Endothelial cell of umbilical vein (primary cell): ENCODE measurements around the gene RAI1. TPM values are rescaled to one million over a fixed set of nuclear protein-coding genes. Genes with fewer than 3 reads are reported as not detected.

Experiments used
- BruUV-seq: library from RNA; stranded (reverse); fragments of 400-500 nt; replicated peaks from 2 replicates; lab custom pipeline; 2021; lab: Mats Ljungman, UMichigan
- CTCF ChIA-PET: fragments of 300-600, 350-600 bp; sonication (Branson Sonifier 250); formaldehyde crosslinking; loops from one replicate; lab custom pipeline; 2021; ENCODE audit warnings: antibody characterized with exemption, inconsistent platforms; lab: Charles Lee
- POLR2A ChIA-PET: fragments of 300-600, 350-600 bp; sonication (Branson Sonifier 250); formaldehyde crosslinking; loops from one replicate; lab custom pipeline; 2021; ENCODE audit warnings: antibody characterized with exemption, inconsistent platforms; lab: Charles Lee
- DNase-seq: peaks from one replicate; pipeline ENCODE4 v3.0.0-alpha.2; 2011; ENCODE audit warnings: low read depth, low spot score
- FAIRE-seq: peaks from 2 replicates; lab custom pipeline; 2011; peaks lifted over from hg19 to GRCh38; lab: Jason Lieb, UNC
- H2AFZ ChIP-seq: 2 replicates; pipeline ENCODE4 v1.6.0; 2012; ENCODE audit warnings: low read depth, low read length, control low read depth, inconsistent platforms
- H3K27ac ChIP-seq: 2 replicates; pipeline ENCODE4 v1.5.1; 2011; ENCODE audit warnings: low read depth, mild to moderate bottlenecking, control low read depth, low read length, moderate library complexity; ENCODE audit not compliant: insufficient read depth
- H3K27me3 ChIP-seq, 2 experiments: 2 replicates each; pipeline versions ENCODE4 v1.6.0 to v1.6.1; 2011; ENCODE audit warnings: low read length in 2 of 2, mixed read lengths in 1 of 2; ENCODE audit not compliant: control insufficient read depth in 2 of 2, insufficient read depth in 2 of 2
- H3K36me3 ChIP-seq, 2 experiments: 2 replicates in 1 of 2; 3 replicates in 1 of 2; pipeline ENCODE4 v1.5.1; 2011; ENCODE audit warnings: low read length in 2 of 2, mild to moderate bottlenecking in 1 of 2, moderate library complexity in 1 of 2; ENCODE audit not compliant: control insufficient read depth in 2 of 2, insufficient read depth in 2 of 2; ENCODE audit errors: extremely low read depth in 1 of 2
- H3K4me1 ChIP-seq: 3 replicates; pipeline ENCODE4 v1.5.1; 2011; ENCODE audit warnings: mild to moderate bottlenecking, low read length; ENCODE audit not compliant: control insufficient read depth, insufficient read depth; ENCODE audit errors: extremely low read depth
- H3K4me2 ChIP-seq: 2 replicates; pipeline ENCODE4 v1.6.1; 2011; ENCODE audit warnings: low read length, control low read depth, mixed read lengths; ENCODE audit not compliant: insufficient read depth
- H3K4me3 ChIP-seq, 3 experiments: fragments of 200-600 bp in 1 of 3; sonication (generic), shearing (Covaris generic) in 1 of 3; replicated peaks in 1 of 3; 2 replicates each; pipeline ENCODE4 v1.5.1; 2011 to 2016; ENCODE audit warnings: control low read depth in 3 of 3, low read length in 3 of 3, mild to moderate bottlenecking in 2 of 3, inconsistent platforms in 1 of 3, low read depth in 1 of 3, moderate library complexity in 1 of 3; ENCODE audit not compliant: insufficient read depth in 1 of 3
- H3K79me2 ChIP-seq: 2 replicates; pipeline ENCODE4 v1.6.0; 2012; ENCODE audit warnings: low read length, inconsistent platforms; ENCODE audit not compliant: control insufficient read depth, insufficient read depth
- H3K9ac ChIP-seq: replicated peaks from 2 replicates; pipeline ENCODE3; 2011; ENCODE audit warnings: low read length, control low read depth; ENCODE audit not compliant: insufficient read depth; ENCODE audit errors: extremely low read depth
- H3K9me1 ChIP-seq: replicated peaks from 3 replicates; pipeline ENCODE4 v1.6.0; 2011; ENCODE audit warnings: mild to moderate bottlenecking, low read length; ENCODE audit not compliant: control insufficient read depth, insufficient read depth; ENCODE audit errors: extremely low read depth
- H3K9me3 ChIP-seq: replicated peaks from 2 replicates; pipeline ENCODE4 v1.5.1; 2012; ENCODE audit warnings: low read length, inconsistent platforms; ENCODE audit not compliant: control insufficient read depth, insufficient read depth
- H4K20me1 ChIP-seq: replicated peaks from 2 replicates; pipeline ENCODE3; 2011; ENCODE audit warnings: mild to moderate bottlenecking, low read length; ENCODE audit not compliant: control insufficient read depth, insufficient read depth; ENCODE audit errors: extremely low read depth
- EZH2 ChIP-seq: IDR thresholded peaks from 2 replicates; pipeline ENCODE4 v1.6.1; 2012; ENCODE audit warnings: borderline replicate concordance, low read depth, mild to moderate bottlenecking, moderate library complexity, low read length, inconsistent platforms; ENCODE audit not compliant: severe bottlenecking
- FOS ChIP-seq: IDR thresholded peaks from 2 replicates; pipeline ENCODE4 v1.6.1; 2011; ENCODE audit warnings: mild to moderate bottlenecking, low read length, moderate library complexity, borderline replicate concordance; ENCODE audit not compliant: insufficient read depth
- GATA2 ChIP-seq: IDR thresholded peaks from 2 replicates; pipeline ENCODE4 v1.7.0; 2011; ENCODE audit warnings: low read depth, mild to moderate bottlenecking, moderate library complexity, mixed read lengths, low read length; ENCODE audit not compliant: insufficient read length, insufficient read depth
- JUN ChIP-seq: IDR thresholded peaks from 2 replicates; pipeline ENCODE4 v1.6.1; 2011; ENCODE audit warnings: borderline replicate concordance, low read depth; ENCODE audit not compliant: insufficient read length, insufficient read depth
- MAX ChIP-seq: IDR thresholded peaks from 2 replicates; pipeline ENCODE4 v1.6.1; 2011; ENCODE audit not compliant: insufficient read depth, insufficient read length
- MYC ChIP-seq: IDR thresholded peaks from one replicate; pipeline ENCODE4 v1.6.1; 2011; ENCODE audit warnings: mild to moderate bottlenecking, low read depth, low read length
- POLR2A ChIP-seq: IDR thresholded peaks from 2 replicates; pipeline ENCODE4 v1.6.1; 2012; ENCODE audit warnings: low read depth, mild to moderate bottlenecking, control low read depth, low read length
- POLR2AphosphoS5 ChIP-seq: IDR thresholded peaks from 2 replicates; pipeline ENCODE4 v1.6.1; 2012; ENCODE audit warnings: low read depth, mild to moderate bottlenecking, control low read depth, low read length, moderate library complexity; ENCODE audit not compliant: insufficient read depth
- dilution Hi-C: fragments of 300-500 bp; cut with MboI; formaldehyde crosslinking; loops from one replicate; pipeline ENCODE4 v1.15.0; 2019; ENCODE audit warnings: low sequenced_read_pairs; ENCODE audit not compliant: extremely low pct_ligation_motif_present
- intact Hi-C: fragments of 100-400 bp; cut with micrococcal nuclease; formaldehyde crosslinking; loops from one replicate; pipeline ENCODE4 v1.10.0; 2022
- polyA plus RNA-seq, 4 experiments: library from polyadenylated mRNA; depleted of rRNA in 3 of 4; stranded (reverse) in 3 of 4; unstranded in 1 of 4; fragments of >200 nt; gene quantifications; 2 replicates each; pipeline versions ENCODE4 v1.2.1 to v1.2.3, GENCODE V29; 2011 to 2012; ENCODE audit warnings: missing spikeins in 1 of 4
- total RNA-seq: library from RNA; stranded (reverse); gene quantifications from 2 replicates; pipeline ENCODE4 v1.2.3, GENCODE V29; 2021
- TF ChIP-seq, protein P1 (sequence below), 2 donors: IDR thresholded peaks; 1 replicate in 1 of 2; 2 replicates in 1 of 2; pipeline ENCODE4 v1.5.1; 2011; ENCODE audit warnings: low read length in 2 of 2, mild to moderate bottlenecking in 2 of 2, moderate library complexity in 2 of 2, control low read depth in 1 of 2, inconsistent platforms in 1 of 2, low read depth in 1 of 2; ENCODE audit not compliant: insufficient read depth in 1 of 2; ENCODE audit errors: extremely low read depth in 1 of 2

Gene RAI1
- total and polyA plus RNA-seq, 2 donors (not counting 3 experiments of a cell fraction or from before 2014, with no cell fraction given) = 7.8 to 43.3 TPM

- intact Hi-C loops (loop anchor here (1.0 to 5.0 kb wide), 5 partner anchors 132 to 353 kb away; no protein-coding TSS in a partner anchor), dilution Hi-C loops (no loop called here)
- H4K20me1 ChIP-seq = no peaks in the 10 kb centered on the region
- peaks cover 39% of the 10 kb centered on the region for H3K79me2 ChIP-seq
- no peak overlapping the region for H3K9ac ChIP-seq
- H3K36me3 ChIP-seq = no peaks in the 10 kb centered on the region
- BruUV-seq = no TSS peak
- H2AFZ ChIP-seq = no peak overlapping the region
- H3K4me1 ChIP-seq = peaks cover 34% of the 10 kb centered on the region
- H3K9me3 ChIP-seq = no peaks in the 10 kb centered on the region
- H3K4me2 ChIP-seq = no peak overlapping the region
- FAIRE-seq = no peak
- ChIA-PET CTCF (interaction anchor here (0.9 to 2.9 kb wide), 12 partner anchors 11 to 353 kb away, joined by 3 to 17 read pairs (median 6); no protein-coding TSS in a partner anchor), POLR2A (no interaction called here)
- DNase-seq = no peak
- H3K4me3 ChIP-seq = no peak overlapping the region
- no peak overlapping the region for H3K27ac ChIP-seq
- no peak for TF ChIP-seq MYC
- TF ChIP-seq MAX = no peak
- no peak for TF ChIP-seq GATA2
- TF ChIP-seq POLR2A = no peak
- TF ChIP-seq FOS = no peak
- TF ChIP-seq POLR2AphosphoS5 = no peak
- TF ChIP-seq JUN = no peak
- TF ChIP-seq EZH2 = no peak
- TF ChIP-seq, protein P1, sequence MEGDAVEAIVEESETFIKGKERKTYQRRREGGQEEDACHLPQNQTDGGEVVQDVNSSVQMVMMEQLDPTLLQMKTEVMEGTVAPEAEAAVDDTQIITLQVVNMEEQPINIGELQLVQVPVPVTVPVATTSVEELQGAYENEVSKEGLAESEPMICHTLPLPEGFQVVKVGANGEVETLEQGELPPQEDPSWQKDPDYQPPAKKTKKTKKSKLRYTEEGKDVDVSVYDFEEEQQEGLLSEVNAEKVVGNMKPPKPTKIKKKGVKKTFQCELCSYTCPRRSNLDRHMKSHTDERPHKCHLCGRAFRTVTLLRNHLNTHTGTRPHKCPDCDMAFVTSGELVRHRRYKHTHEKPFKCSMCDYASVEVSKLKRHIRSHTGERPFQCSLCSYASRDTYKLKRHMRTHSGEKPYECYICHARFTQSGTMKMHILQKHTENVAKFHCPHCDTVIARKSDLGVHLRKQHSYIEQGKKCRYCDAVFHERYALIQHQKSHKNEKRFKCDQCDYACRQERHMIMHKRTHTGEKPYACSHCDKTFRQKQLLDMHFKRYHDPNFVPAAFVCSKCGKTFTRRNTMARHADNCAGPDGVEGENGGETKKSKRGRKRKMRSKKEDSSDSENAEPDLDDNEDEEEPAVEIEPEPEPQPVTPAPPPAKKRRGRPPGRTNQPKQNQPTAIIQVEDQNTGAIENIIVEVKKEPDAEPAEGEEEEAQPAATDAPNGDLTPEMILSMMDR (IDR thresholded peaks at IDR 0.05; ENCODE audit: extremely low read depth in 1 of 2, insufficient read depth in 1 of 2, low read depth in 1 of 2, low read length in 2 of 2) = no peak
- H3K9me1 ChIP-seq = no peaks in the 10 kb centered on the region
- no peaks in the 10 kb centered on the region for H3K27me3 ChIP-seq
These were observed 626 bp upstream of the RAI1 start for GRCh38 chr17:17680477-17681186.
